Activated naive CD4-positive, alpha-beta T cell treated with anti-CD3 and anti-CD28 coated beads, Interleukin-2, amount 10 ng/mL, durations not matched to agents 7 days and 5 days (primary cell): Measurements from ENCODE around the gene CISD2.
"Not testable (repeated sequence)": the region's sequence is repeated elsewhere in the genome, so short reads cannot be mapped to it uniquely, and the experiment has no call there.

Experiments used
- CTCF ChIA-PET: fragments of 350-600 bp; sonication (Branson Sonifier 250); formaldehyde crosslinking; loops from one replicate; lab custom pipeline; 2021; ENCODE audit warnings: antibody characterized with exemption; lab: Charles Lee
- DNase-seq: peaks from one replicate; pipeline ENCODE4 v3.0.0-alpha.2; 2020
- H3K27ac Mint-ChIP-seq: one replicate; pipeline ENCODE4 v1.8.0; 2021; ENCODE audit warnings: mild to moderate bottlenecking, moderate library complexity, mixed read lengths
- H3K27me3 Mint-ChIP-seq: one replicate; pipeline ENCODE4 v1.8.0; 2021; ENCODE audit warnings: mild to moderate bottlenecking, mixed read lengths
- H3K36me3 Mint-ChIP-seq: one replicate; pipeline ENCODE4 v1.8.0; 2021; ENCODE audit warnings: mixed read lengths
- H3K4me1 Mint-ChIP-seq: one replicate; pipeline ENCODE4 v1.8.0; 2021; ENCODE audit warnings: mixed read lengths
- H3K4me3 Mint-ChIP-seq: one replicate; pipeline ENCODE4 v1.8.0; 2021; ENCODE audit warnings: mild to moderate bottlenecking, moderate library complexity, mixed read lengths
- H3K9me3 Mint-ChIP-seq: one replicate; pipeline ENCODE4 v1.8.0; 2021; ENCODE audit warnings: mixed read lengths

Gene CISD2

DNA sequence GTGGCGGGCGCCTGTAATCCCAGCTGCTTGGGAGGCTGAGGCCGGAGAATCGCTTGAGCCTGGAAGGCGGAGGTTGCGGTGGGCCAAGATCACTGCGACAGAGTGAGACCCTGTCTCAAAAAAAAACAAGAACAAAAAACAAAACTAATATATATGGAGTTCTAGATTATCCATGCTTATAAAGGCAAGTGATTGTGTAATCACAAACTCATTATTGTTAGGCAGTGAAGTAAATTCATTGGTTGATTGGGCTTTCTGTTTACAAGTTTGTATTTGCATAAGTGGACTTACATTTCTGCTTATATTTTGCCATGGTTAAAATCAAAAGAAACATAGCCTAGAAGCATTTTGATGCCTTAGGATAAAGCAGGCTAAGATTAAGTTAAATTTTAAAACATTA, 39.0 kb upstream of the CISD2 start:
- peaks cover 5% of the 10 kb centered on the region for H3K27me3 Mint-ChIP-seq
- peaks cover 27% of the 10 kb centered on the region for H3K4me1 Mint-ChIP-seq
- H3K9me3 Mint-ChIP-seq, result no peaks in the 10 kb centered on the region
- CTCF ChIA-PET, result no interaction called here
- peaks cover 4% of the 10 kb centered on the region for H3K36me3 Mint-ChIP-seq
- H3K27ac Mint-ChIP-seq, result no peak overlapping the region
- no peak for DNase-seq
- H3K4me3 Mint-ChIP-seq, result no peak overlapping the region

DNA sequence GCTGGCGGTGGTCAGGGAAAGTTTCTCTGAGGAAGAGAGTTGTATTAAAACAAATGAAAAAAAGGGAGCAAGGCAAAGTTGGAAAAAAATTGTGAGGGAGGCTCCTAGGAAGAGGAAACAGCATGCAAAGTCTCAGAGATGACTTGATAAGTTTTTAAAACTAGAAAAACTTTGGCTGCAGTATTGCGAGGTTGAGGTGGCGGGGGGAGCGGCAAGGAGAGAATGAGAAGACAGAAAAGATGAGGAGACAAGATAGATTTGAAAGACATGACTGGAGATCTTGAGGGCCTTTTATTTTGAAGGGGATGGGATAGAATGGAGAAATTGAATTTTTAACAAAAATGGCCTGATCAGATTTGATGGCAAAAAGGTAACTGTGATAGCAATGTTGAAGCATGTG, 36.7 kb upstream of the CISD2 start:
- Mint-ChIP-seq H3K36me3 (peaks cover 4% of the 10 kb centered on the region), H3K27me3 (peaks cover 5% of the 10 kb centered on the region), H3K9me3 (no peaks in the 10 kb centered on the region), H3K4me3 (no peak overlapping the region), H3K4me1 (peaks cover 27% of the 10 kb centered on the region), H3K27ac (no peak overlapping the region)
- DNase-seq, result no peak
- CTCF ChIA-PET, result interaction anchor here (0.8 kb wide), 1 partner anchor 23 kb away, joined by 3 read pairs; no protein-coding TSS in a partner anchor

DNA sequence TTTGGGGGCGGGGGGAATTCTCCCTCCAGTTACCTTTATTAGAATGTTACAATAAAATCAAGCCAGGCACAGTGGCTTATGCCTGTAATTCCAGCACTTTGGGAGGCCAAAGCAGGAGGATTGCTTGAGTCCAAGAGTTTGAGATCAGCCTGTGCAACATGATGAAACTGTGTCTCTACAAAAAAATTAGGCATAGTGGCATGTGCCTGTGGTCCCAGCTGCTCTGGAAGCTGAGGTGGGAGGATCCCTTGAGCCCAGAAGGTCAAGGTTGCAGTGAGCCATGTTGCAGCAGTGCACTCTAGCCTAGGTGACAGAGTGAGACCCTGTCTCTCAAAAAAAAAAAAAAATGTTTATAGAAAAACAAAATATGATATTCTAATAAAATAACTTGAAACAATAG, 36.1 kb upstream of the CISD2 start:
- Mint-ChIP-seq H3K4me1 (peaks cover 27% of the 10 kb centered on the region), H3K9me3 (no peaks in the 10 kb centered on the region), H3K27ac (no peak overlapping the region), H3K36me3 (peaks cover 4% of the 10 kb centered on the region), H3K4me3 (no peak overlapping the region), H3K27me3 (peaks cover 1% of the 10 kb centered on the region)
- no peak for DNase-seq
- CTCF ChIA-PET, result no interaction called here

DNA sequence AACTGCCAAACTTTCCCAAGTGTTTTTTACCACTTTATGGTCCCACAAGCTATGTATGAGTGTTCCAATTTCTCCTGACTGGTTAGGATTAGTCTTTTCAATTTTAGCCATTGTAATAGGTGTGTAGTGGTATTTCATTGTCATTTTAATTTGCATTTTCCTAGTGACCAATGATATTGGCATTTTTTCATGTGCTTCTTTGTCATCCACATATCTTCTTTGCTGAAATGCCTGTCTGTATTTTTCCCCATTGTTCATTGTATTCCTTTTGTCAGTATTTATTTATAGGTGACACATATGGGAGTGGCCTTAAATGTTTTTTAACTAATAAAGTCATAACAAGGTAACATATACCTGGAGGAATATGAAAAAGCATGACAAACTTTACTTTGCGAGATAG, 32.2 kb upstream of the CISD2 start:
- no peak overlapping the region for H3K27ac Mint-ChIP-seq
- no peaks in the 10 kb centered on the region for H3K27me3 Mint-ChIP-seq
- H3K4me1 Mint-ChIP-seq, result peaks cover 11% of the 10 kb centered on the region
- CTCF ChIA-PET, result no interaction called here
- no peak overlapping the region for H3K4me3 Mint-ChIP-seq
- no peak for DNase-seq
- peaks cover 8% of the 10 kb centered on the region for H3K36me3 Mint-ChIP-seq
- H3K9me3 Mint-ChIP-seq, result no peaks in the 10 kb centered on the region

DNA sequence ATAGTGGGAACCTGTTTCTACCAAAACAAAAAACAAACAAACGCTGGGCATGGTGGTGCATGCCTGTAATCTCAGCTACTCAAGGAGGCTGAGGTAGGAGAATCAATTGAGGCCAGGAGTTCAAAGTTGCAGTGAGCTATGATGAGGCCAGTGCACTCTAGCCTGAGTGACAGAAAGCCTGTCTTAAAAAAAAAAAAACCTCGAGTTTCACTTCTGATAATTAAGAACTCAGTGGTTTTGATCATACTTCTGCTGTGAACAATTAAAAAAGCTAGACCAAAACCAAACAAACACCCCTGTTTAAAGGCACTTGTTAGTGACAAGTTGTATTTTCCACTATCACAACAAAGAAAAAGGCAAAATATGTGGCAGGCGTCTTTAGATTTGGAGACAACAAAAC, 26.4 kb upstream of the CISD2 start:
- peaks cover 2% of the 10 kb centered on the region for H3K9me3 Mint-ChIP-seq
- H3K27ac Mint-ChIP-seq, result no peak overlapping the region
- no peak for DNase-seq
- H3K4me1 Mint-ChIP-seq, result no peaks in the 10 kb centered on the region
- no peaks in the 10 kb centered on the region for H3K27me3 Mint-ChIP-seq
- no peak overlapping the region for H3K4me3 Mint-ChIP-seq
- H3K36me3 Mint-ChIP-seq, result peaks cover 7% of the 10 kb centered on the region
- CTCF ChIA-PET, result no interaction called here

DNA sequence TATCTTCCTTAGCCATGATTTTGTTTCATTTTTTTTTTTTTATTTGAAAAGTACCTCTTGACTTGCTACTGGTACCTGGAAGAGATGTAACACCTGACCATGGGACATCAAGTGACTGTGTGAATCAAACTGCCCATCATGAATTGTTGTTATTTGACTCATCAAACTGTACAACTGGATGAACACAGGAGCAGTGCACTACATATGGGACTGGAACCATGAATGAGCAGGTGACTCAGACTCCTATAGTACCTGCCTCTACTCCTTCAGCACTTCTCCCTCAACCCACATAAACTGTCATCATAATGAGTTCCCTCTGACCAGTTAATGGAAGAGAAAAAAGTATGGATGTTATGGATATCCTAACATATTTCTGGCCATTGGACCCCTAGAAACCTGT, 25.5 kb upstream of the CISD2 start:
- Mint-ChIP-seq H3K4me1 (no peaks in the 10 kb centered on the region), H3K36me3 (peaks cover 5% of the 10 kb centered on the region), H3K27me3 (no peaks in the 10 kb centered on the region), H3K4me3 (no peak overlapping the region), H3K9me3 (peaks cover 2% of the 10 kb centered on the region), H3K27ac (no peak overlapping the region)
- CTCF ChIA-PET, result no interaction called here
- DNase-seq, result no peak

DNA sequence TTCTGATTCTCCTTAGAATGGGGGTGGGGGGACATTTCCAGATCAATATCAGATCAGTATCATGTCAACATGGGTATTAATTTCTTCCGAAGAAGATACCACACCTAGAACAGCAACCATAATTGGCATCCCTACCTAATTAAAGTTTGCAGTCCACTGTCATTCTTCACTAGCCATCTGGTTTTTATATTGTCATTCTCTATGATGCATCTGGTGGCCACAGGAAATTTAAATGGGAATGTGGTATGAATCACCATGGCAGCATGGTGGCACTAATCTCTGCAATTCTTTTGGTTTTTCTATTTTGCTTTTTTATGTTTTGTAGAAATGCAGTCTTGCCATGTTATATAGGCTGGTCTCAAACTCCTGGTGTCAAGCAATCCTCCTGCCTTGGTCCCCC, 24.9 kb upstream of the CISD2 start:
- H3K36me3 Mint-ChIP-seq, result peaks cover 5% of the 10 kb centered on the region
- peaks cover 5% of the 10 kb centered on the region for H3K9me3 Mint-ChIP-seq
- H3K27me3 Mint-ChIP-seq, result no peaks in the 10 kb centered on the region
- no peaks in the 10 kb centered on the region for H3K4me1 Mint-ChIP-seq
- no peak overlapping the region for H3K4me3 Mint-ChIP-seq
- no peak overlapping the region for H3K27ac Mint-ChIP-seq
- DNase-seq, result no peak
- CTCF ChIA-PET, result no interaction called here

DNA sequence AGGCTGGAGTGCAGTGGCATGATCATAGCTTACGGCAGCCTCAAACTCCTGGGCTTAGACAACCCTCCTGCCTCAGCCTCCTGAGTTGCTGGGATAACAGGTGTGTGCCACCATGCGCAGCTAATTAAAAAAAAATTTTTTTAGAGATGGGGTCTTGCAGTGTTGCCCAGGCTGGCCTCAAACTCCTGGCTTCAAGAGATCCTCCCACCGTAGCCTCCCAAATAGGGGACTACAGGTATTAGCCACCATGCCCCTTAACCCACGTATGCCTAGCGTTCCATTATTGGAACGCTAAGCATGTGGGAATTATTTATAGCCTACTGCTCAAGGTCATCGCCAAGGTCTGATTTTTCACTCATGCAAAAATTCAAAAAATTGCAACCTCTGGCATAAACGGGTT, 21.1 kb upstream of the CISD2 start:
- CTCF ChIA-PET, result no interaction called here
- Mint-ChIP-seq H3K4me3 (no peak overlapping the region), H3K27ac (no peak overlapping the region), H3K27me3 (no peaks in the 10 kb centered on the region), H3K4me1 (no peaks in the 10 kb centered on the region), H3K9me3 (peaks cover 5% of the 10 kb centered on the region), H3K36me3 (peaks cover 5% of the 10 kb centered on the region)
- no peak for DNase-seq

DNA sequence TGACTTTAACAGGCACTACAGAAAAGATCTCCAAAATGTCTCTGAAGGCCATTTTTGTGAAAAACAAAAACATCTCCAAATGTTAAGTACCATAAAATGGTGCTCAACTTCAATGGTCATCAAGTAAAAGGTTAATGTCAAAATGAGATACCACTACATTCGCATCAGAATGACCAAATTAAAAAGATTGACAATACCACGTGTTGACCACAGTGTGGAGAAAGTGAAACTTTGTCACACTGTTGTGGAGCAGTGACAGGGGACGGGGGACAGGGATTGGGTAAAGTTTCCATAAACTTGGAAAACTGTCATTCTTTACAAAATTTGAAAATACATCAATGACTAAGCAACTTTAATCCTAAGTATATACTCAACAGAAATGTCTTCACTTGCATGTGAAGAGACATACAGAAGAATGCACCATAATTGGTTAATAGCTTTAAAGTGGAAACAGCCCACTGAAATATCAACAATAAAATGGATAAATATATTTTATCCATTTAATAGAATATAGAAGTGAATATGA, 19.1 kb upstream of the CISD2 start:
- no peaks in the 10 kb centered on the region for H3K4me1 Mint-ChIP-seq
- H3K9me3 Mint-ChIP-seq, result peaks cover 5% of the 10 kb centered on the region
- H3K36me3 Mint-ChIP-seq, result peaks cover 5% of the 10 kb centered on the region
- CTCF ChIA-PET, result interaction anchor here (1.0 kb wide), 1 partner anchor 158 kb away, joined by 3 read pairs; no protein-coding TSS in a partner anchor
- H3K27me3 Mint-ChIP-seq, result no peaks in the 10 kb centered on the region
- no peak overlapping the region for H3K4me3 Mint-ChIP-seq
- no peak for DNase-seq
- no peak overlapping the region for H3K27ac Mint-ChIP-seq

DNA sequence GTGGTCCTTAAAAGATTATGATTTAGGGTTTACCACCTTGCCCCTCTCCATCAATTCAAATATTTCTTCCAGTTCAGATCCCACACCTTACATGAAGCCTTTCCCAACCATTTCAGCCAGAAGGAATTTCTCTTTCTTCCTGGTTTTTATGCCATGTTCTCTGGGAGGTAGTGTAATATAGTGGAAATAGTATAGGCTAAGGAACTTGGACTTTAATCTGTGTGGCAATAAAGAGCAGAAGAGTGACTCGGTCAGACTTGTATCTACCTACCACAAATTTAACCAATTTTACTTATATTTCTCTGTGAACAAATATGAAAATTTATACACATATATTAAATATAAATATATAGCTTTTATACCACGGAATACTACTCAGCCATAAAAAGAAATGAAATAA, 18.4 kb upstream of the CISD2 start:
- peaks cover 5% of the 10 kb centered on the region for H3K9me3 Mint-ChIP-seq
- H3K4me1 Mint-ChIP-seq, result no peaks in the 10 kb centered on the region
- CTCF ChIA-PET, result interaction anchor here (1.0 kb wide), 1 partner anchor 157 kb away, joined by 3 read pairs; no protein-coding TSS in a partner anchor
- peaks cover 5% of the 10 kb centered on the region for H3K36me3 Mint-ChIP-seq
- no peak for DNase-seq
- no peak overlapping the region for H3K4me3 Mint-ChIP-seq
- H3K27ac Mint-ChIP-seq, result no peak overlapping the region
- H3K27me3 Mint-ChIP-seq, result no peaks in the 10 kb centered on the region

DNA sequence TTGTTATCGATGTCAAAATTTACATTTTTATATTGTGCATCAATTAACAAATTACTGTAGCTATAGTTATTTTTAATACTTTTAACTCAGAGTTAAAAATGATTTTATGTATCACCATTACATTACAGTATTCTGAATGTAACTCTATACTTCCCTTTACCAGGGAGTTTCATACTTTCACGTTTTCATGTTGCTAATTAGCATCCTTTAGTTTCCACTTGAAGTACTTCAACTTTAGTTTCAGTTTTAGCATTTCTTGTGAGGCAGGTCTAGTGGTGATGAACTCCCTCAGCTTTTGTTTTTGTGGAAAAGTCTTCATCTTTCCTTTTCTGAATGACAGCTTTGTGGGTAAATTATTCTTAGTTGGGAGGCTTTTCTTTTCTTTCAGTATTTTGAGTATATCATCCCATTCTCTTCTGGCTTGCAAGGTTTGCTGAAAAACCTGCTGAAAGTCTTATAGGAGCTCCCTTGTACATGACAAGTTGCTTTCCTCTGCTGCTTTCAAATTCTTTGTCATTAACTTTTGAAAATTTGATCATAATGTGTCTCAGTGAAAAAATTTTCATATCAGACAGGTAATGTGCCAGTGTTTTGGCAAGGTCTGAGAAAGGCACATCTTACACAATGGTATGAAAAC, 9.8 kb upstream of the CISD2 start:
- peaks cover 25% of the 10 kb centered on the region for H3K9me3 Mint-ChIP-seq
- no peak overlapping the region for H3K27ac Mint-ChIP-seq
- H3K27me3 Mint-ChIP-seq, result no peaks in the 10 kb centered on the region
- DNase-seq, result no peak
- CTCF ChIA-PET, result no interaction called here
- H3K36me3 Mint-ChIP-seq, result peaks cover 37% of the 10 kb centered on the region
- H3K4me1 Mint-ChIP-seq, result peaks cover 6% of the 10 kb centered on the region
- no peak overlapping the region for H3K4me3 Mint-ChIP-seq

DNA sequence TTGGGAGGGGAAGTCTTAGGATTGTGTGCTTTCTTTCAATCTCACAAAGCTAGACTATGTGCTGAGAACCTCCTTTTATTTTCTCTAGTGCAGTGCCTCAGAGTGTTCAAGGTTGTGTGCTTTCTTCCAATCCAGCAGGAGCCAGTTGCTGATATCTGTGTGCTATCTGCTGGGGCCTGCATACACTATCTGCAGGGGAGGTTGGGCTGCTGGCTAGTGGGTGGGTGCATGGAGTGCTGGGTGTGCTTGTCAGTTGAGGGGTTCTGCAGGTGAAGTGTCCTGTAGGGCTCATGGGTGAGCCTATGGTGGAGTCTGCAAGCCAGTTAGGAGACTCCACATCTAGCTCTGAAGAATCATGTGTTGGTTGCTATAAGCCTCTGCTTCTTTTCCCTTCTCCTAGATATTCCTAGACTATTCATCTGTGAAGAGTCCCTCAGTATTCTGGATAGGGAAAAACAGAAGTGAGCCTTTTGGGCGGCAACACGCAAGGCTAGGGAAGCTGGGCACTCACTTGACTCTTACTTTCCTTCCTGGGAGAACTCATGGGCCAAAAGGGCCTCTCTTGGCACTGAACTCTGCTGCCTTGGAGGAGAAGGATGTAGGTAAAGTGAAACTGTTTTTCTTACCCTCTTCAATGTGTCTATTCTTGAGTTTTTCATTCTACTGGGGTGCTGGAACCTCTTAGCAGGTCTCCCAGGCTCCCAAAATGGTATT, 8.0 kb upstream of the CISD2 start:
- peaks cover 26% of the 10 kb centered on the region for H3K9me3 Mint-ChIP-seq
- H3K4me3 Mint-ChIP-seq, result no peak overlapping the region
- CTCF ChIA-PET, result no interaction called here
- DNase-seq, result no peak
- H3K27me3 Mint-ChIP-seq, result no peaks in the 10 kb centered on the region
- H3K36me3 Mint-ChIP-seq, result peaks cover 50% of the 10 kb centered on the region
- peaks cover 24% of the 10 kb centered on the region for H3K4me1 Mint-ChIP-seq
- H3K27ac Mint-ChIP-seq, result no peak overlapping the region

DNA sequence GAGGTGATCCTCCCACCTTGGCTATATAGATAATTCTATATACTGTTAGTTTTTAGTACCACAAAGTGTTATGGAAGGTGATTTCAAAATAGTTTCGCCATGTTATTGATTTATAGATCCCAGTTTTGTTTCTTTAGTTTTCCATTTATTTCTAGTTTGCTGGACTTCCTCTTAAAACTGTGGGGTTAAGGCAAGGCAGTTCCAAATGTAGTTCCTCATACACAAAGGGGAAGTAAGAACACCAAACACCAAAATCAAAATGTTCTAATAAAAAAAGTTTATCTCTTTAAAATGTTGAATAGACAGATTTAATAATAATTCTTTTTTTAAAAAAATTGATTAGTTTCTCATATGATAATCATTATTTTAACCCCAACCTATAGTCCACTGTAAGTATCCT, 6.8 kb upstream of the CISD2 start:
- Mint-ChIP-seq H3K27ac (no peak overlapping the region), H3K27me3 (no peaks in the 10 kb centered on the region), H3K9me3 (peaks cover 26% of the 10 kb centered on the region), H3K4me3 (no peak overlapping the region), H3K4me1 (peaks cover 35% of the 10 kb centered on the region), H3K36me3 (peaks cover 53% of the 10 kb centered on the region)
- DNase-seq, result no peak
- CTCF ChIA-PET, result no interaction called here

DNA sequence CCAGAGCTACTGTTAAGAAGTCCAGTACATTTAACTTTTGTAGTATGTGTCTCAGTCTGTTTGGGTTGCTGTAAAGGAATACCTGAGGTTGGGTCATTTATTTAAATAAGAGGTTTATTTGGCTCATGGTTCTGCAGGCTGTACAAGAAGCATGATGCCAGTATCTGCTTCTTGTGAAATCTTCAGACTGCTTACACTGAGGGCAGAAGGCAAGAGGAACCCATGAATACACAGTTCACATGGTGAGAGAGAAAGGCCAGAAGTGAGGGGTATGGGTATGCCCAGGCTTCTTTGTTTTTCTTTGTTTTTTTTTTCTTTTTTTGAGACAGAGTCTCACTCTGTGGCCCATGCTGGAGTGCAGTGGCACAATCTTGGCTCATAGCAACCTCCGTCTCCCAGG, 6.0 kb upstream of the CISD2 start:
- Mint-ChIP-seq H3K27me3 (no peaks in the 10 kb centered on the region), H3K27ac (no peak overlapping the region), H3K4me3 (no peak overlapping the region), H3K9me3 (peaks cover 24% of the 10 kb centered on the region), H3K36me3 (peaks cover 53% of the 10 kb centered on the region), H3K4me1 (peaks cover 42% of the 10 kb centered on the region)
- CTCF ChIA-PET, result interaction anchor here (0.6 kb wide), 1 partner anchor 336 kb away, joined by 3 read pairs; no protein-coding TSS in a partner anchor
- DNase-seq, result no peak

DNA sequence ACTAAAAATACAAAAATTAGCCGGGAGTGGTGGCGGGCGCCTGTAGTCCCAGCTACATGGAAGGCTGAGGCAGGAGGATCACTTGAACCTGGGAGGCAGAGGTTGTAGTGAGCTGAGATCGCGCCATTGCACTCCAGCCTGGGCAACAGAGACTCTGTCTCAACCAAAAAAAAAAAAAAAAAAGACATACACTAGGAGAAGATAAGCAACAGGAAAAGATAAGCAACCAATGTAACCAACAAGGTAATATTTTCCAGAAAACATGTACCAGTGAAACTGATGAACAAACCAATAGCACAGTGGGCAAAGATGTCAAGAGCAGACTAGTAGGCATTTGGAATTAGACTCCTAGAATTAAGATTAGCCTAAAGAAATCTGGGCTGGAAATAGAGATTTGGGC, 3.5 kb upstream of the CISD2 start:
- H3K9me3 Mint-ChIP-seq, DNase-seq, H3K27me3 Mint-ChIP-seq, H3K4me3 Mint-ChIP-seq, CTCF ChIA-PET: not testable (repeated sequence)
- Mint-ChIP-seq H3K36me3 (peaks cover 40% of the 10 kb centered on the region), H3K4me1 (peaks cover 52% of the 10 kb centered on the region), H3K27ac (peak overlapping the region; percentile 50)
